SU-DHL-6 (cell line): Measurements from ENCODE around the gene PPP1R14C.

Experiments used
- H2AFZ ChIP-seq: fragments of 200-600 bp; sonication (generic); 2 replicates; pipeline ENCODE4 v1.6.1; 2014; ENCODE audit warnings: low read depth, mild to moderate bottlenecking, moderate library complexity, mixed read lengths, antibody characterized with exemption, low read length; ENCODE audit not compliant: severe bottlenecking
- H3F3A ChIP-seq: fragments of 200-600 bp; shearing (Covaris generic); 2 replicates; pipeline ENCODE4 v1.6.0; 2016; ENCODE audit warnings: antibody characterized with exemption, mild to moderate bottlenecking; ENCODE audit not compliant: insufficient read depth
- H3K27ac ChIP-seq: fragments of 200-600 bp; sonication (generic); 2 replicates; pipeline ENCODE4 v1.5.1; 2016; ENCODE audit warnings: low read depth, mild to moderate bottlenecking, low read length, moderate library complexity, mixed read lengths
- H3K27me3 ChIP-seq: fragments of 200-600 bp; sonication (generic), shearing (Covaris generic); 2 replicates; pipeline ENCODE4 v1.6.0; 2014; ENCODE audit warnings: mild to moderate bottlenecking, low read length
- H3K36me3 ChIP-seq: fragments of 200-600 bp; sonication (generic); 2 replicates; pipeline ENCODE4 v1.6.1; 2014; ENCODE audit warnings: mild to moderate bottlenecking, low read length, mixed read lengths
- H3K4me2 ChIP-seq: fragments of 300-600, 200-600 bp; shearing (Covaris generic), sonication (generic); 2 replicates; pipeline ENCODE4 v1.6.0; 2014; ENCODE audit warnings: low read length, low read depth, mild to moderate bottlenecking; ENCODE audit not compliant: poor library complexity, severe bottlenecking
- H3K4me3 ChIP-seq: fragments of 200-600 bp; sonication (generic); 2 replicates; pipeline ENCODE4 v1.5.1; 2014; ENCODE audit warnings: antibody characterized with exemption, low read length, mild to moderate bottlenecking, mixed read lengths; ENCODE audit not compliant: insufficient read depth, poor library complexity, severe bottlenecking
- H3K79me2 ChIP-seq: fragments of 200-600 bp; sonication (generic); 2 replicates; pipeline ENCODE4 v1.6.1; 2014; ENCODE audit warnings: mild to moderate bottlenecking, low read length, moderate library complexity; ENCODE audit not compliant: insufficient read depth
- H3K9ac ChIP-seq: fragments of 200-600 bp; sonication (generic); 2 replicates; pipeline ENCODE4 v1.7.0; 2014; ENCODE audit warnings: mild to moderate bottlenecking, low read length
- H3K9me2 ChIP-seq: fragments of 200-600 bp; sonication (generic); replicated peaks from 2 replicates; pipeline ENCODE4 v1.6.1; 2014; ENCODE audit warnings: low read length; ENCODE audit not compliant: insufficient read depth
- H3K9me3 ChIP-seq: fragments of 200-600 bp; sonication (generic); 2 replicates; pipeline ENCODE4 v1.6.1; 2014; ENCODE audit warnings: low read length, mixed read lengths; ENCODE audit not compliant: insufficient read depth
- H4K20me1 ChIP-seq: fragments of 200-600 bp; sonication (generic); 2 replicates; pipeline ENCODE4 v1.6.1; 2014; ENCODE audit warnings: low read depth, mild to moderate bottlenecking, antibody characterized with exemption, low read length, moderate library complexity, mixed read lengths
- CTCF ChIP-seq: fragments of 200-600 bp; sonication (generic); IDR thresholded peaks from one replicate; pipeline ENCODE4 v1.5.1; 2017; ENCODE audit warnings: antibody characterized with exemption, mild to moderate bottlenecking, low read length, moderate library complexity; ENCODE audit not compliant: insufficient read depth, poor library complexity, severe bottlenecking
- EZH2phosphoT487 ChIP-seq: fragments of 200-600 bp; sonication (generic), shearing (Covaris generic); conservative IDR thresholded peaks from 2 replicates; pipeline ENCODE4 v1.6.1; 2018; ENCODE audit warnings: mild to moderate bottlenecking, antibody characterized with exemption, low read length, moderate library complexity, mixed read lengths

Gene PPP1R14C

GRCh38 chr6:150159757-150160156 is 16.9 kb downstream of the PPP1R14C start:
- Histone ChIP-seq H3K9me3 (no peaks in the 10 kb centered on the region), H3K79me2 (no peaks in the 10 kb centered on the region), H3K9me2 (no peaks in the 10 kb centered on the region), H3K4me3 (no peak overlapping the region), H3K27me3 (no peaks in the 10 kb centered on the region), H3K27ac (no peak overlapping the region), H3K9ac (no peak overlapping the region), H4K20me1 (no peaks in the 10 kb centered on the region), H3K36me3 (no peaks in the 10 kb centered on the region), H3F3A (no peaks in the 10 kb centered on the region), H3K4me2 (no peak overlapping the region), H2AFZ (no peak overlapping the region)
- TF ChIP-seq CTCF (no peak), EZH2phosphoT487 (no peak)

- Histone ChIP-seq H3K27me3 (no peaks in the 10 kb centered on the region), H2AFZ (no peak overlapping the region)
- TF ChIP-seq EZH2phosphoT487: no peak
- no peak for TF ChIP-seq CTCF
Observed at GRCh38 chr6:150163970-150164369, 21.1 kb downstream of the PPP1R14C start.

GRCh38 chr6:150165020-150165702 is 22.3 kb downstream of the PPP1R14C start:
- no peak overlapping the region for H3K9ac ChIP-seq
- no peaks in the 10 kb centered on the region for H3K36me3 ChIP-seq
- H3K27ac ChIP-seq: no peak overlapping the region
- no peaks in the 10 kb centered on the region for H3K9me3 ChIP-seq
- no peak overlapping the region for H2AFZ ChIP-seq
- H3K4me3 ChIP-seq: no peak overlapping the region
- no peaks in the 10 kb centered on the region for H3K79me2 ChIP-seq
- TF ChIP-seq CTCF: no peak
- TF ChIP-seq EZH2phosphoT487: no peak
- H3K4me2 ChIP-seq: no peak overlapping the region
- no peaks in the 10 kb centered on the region for H4K20me1 ChIP-seq
- no peaks in the 10 kb centered on the region for H3K27me3 ChIP-seq
- H3F3A ChIP-seq: peaks cover 6% of the 10 kb centered on the region; the same call in 1 of the 2 replicates
- H3K9me2 ChIP-seq: no peaks in the 10 kb centered on the region

More at GRCh38 chr6:150163970-150164369, 21.1 kb downstream of the PPP1R14C start:
- Histone ChIP-seq H3K9me3 (no peaks in the 10 kb centered on the region), H3K27ac (no peak overlapping the region), H4K20me1 (no peaks in the 10 kb centered on the region), H3K9ac (no peak overlapping the region), H3F3A (peaks cover 6% of the 10 kb centered on the region; the same call in 1 of the 2 replicates), H3K4me3 (no peak overlapping the region), H3K4me2 (no peak overlapping the region), H3K36me3 (no peaks in the 10 kb centered on the region), H3K79me2 (no peaks in the 10 kb centered on the region), H3K9me2 (no peaks in the 10 kb centered on the region)
